ENCODE measurements around the gene MIPOL1.

- TF ChIP-seq ZBTB10 (tag by site-specific recombination; IDR thresholded peaks at IDR 0.05) = no peak
- no peak for TF ChIP-seq MZF1 (tag by site-specific recombination; IDR thresholded peaks at IDR 0.05; ENCODE audit: borderline replicate concordance)
- no peak for TF ChIP-seq CTCF (tag by site-specific recombination; IDR thresholded peaks at IDR 0.05)
- TF ChIP-seq PBX3 (CRISPR knock-in tag; IDR thresholded peaks at IDR 0.05) = no peak
- no peak for TF ChIP-seq ZNF768 (tag by site-specific recombination; IDR thresholded peaks at IDR 0.05)
- TF ChIP-seq ZSCAN30 (tag by site-specific recombination; IDR thresholded peaks at IDR 0.05) = no peak
- no peak for TF ChIP-seq ZFP3 (tag by site-specific recombination; IDR thresholded peaks at IDR 0.05; ENCODE audit: low read depth)
- no peak for TF ChIP-seq ZNF473 (tag by site-specific recombination; IDR thresholded peaks at IDR 0.05)
- no peak for TF ChIP-seq ZNF311 (tag by site-specific recombination; IDR thresholded peaks at IDR 0.05; ENCODE audit: borderline replicate concordance)
- no peak for TF ChIP-seq ZNF530 (tag by site-specific recombination; IDR thresholded peaks at IDR 0.05; ENCODE audit: low read depth)
- no peak for TF ChIP-seq ZNF660 (tag by site-specific recombination; IDR thresholded peaks at IDR 0.05)
Measured at GRCh38 chr14:37223947-37224474, 26.3 kb downstream of the MIPOL1 start.
